Prostate gland (tissue), 2 donors: ENCODE measurements around the gene TPBGL. TPM values are rescaled to one million over a fixed set of nuclear protein-coding genes. Genes with fewer than 3 reads are reported as not detected.
A peak's percentile ranks its signal among the peaks of the same experiment; 100 is the strongest.

Experiments used
- DNase-seq: peaks from one replicate; pipeline ENCODE4 v3.0.0-alpha.2; 2019; ENCODE audit warnings: low spot score
- H3K27ac ChIP-seq, 2 donors: fragments of 200-600 bp; sonication (generic); 2 replicates each; pipeline ENCODE4 v1.5.1; 2017 to 2019
- H3K27me3 ChIP-seq: fragments of 200-600 bp; sonication (generic); replicated peaks from 2 replicates; pipeline ENCODE4 v1.5.1; 2019; ENCODE audit not compliant: insufficient read depth
- H3K36me3 ChIP-seq, 2 donors: fragments of 200-600 bp; sonication (generic); 1 replicate in 1 of 2; 2 replicates in 1 of 2; pipeline versions ENCODE4 v1.5.1 to v1.8.1; 2017 to 2019
- H3K4me1 ChIP-seq: fragments of 200-600 bp; sonication (generic); replicated peaks from 2 replicates; pipeline ENCODE4 v1.5.1; 2019
- H3K4me3 ChIP-seq, 2 donors: fragments of 200-600 bp; sonication (generic); 2 replicates each; pipeline ENCODE4 v1.5.1; 2017 to 2019
- H3K9me3 ChIP-seq: fragments of 200-600 bp; sonication (generic); 2 replicates; pipeline ENCODE4 v1.5.1; 2017
- POLR2A ChIP-seq: fragments of 450-650 bp; IDR thresholded peaks from one replicate; pipeline ENCODE4 v1.6.1; 2016; ENCODE audit warnings: antibody characterized with exemption, mild to moderate bottlenecking
- POLR2AphosphoS5 ChIP-seq: sonication (generic); formaldehyde crosslinking; IDR thresholded peaks from one replicate; pipeline ENCODE4 v1.6.1; 2017; ENCODE audit warnings: antibody characterized with exemption
- WGBS: methylation state at CpG from one replicate; pipeline ENCODE4 v1.1.5; 2018; 5-methylcytosine and 5-hydroxymethylcytosine counted together
- intact Hi-C: fragments of 100-400 bp; cut with DNase I; formaldehyde crosslinking; loops from one replicate; pipeline ENCODE4 v1.14.2; 2022
- total RNA-seq, 2 donors: library from RNA; depleted of rRNA; stranded (reverse); fragments of >200 nt; gene quantifications; one replicate each; pipeline ENCODE4 v1.1.0, GENCODE V29; 2016
- TF ChIP-seq, protein P1 (sequence below), 4 experiments: fragments of 200-600 bp in 2 of 4; fragments of 450-650 bp in 2 of 4; sonication (generic) in 2 of 4; IDR thresholded peaks; 1 replicate in 3 of 4; 2 replicates in 1 of 4; pipeline ENCODE4 v1.5.1; 2016 to 2019; ENCODE audit warnings: antibody characterized with exemption in 4 of 4, mild to moderate bottlenecking in 2 of 4, moderate library complexity in 2 of 4

Gene TPBGL
- total RNA-seq, 2 donors from 2014 or later = 0.68 to 8.3 TPM

DNA sequence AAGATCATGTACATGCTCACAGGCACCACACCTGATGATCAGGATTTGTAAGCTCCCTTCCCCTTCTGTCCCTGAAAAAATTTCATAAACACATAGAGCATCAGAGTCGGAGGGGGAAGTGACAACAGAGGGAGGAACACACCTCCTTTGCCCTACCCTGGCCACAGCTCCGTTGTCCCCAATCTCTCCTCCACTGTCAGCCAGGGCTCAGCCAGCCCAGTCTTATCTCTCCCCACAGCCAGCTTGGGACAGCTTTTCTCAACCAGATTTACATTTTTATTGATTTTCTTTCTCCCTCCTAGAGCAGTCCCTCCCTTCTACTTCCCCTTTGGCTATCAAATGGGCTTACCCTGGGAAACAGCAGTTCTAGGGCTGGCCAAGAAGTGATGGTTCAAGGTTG is 32.1 kb upstream of the TPBGL start:
- WGBS = 47% methylated on average over 2 of the region's 2 CpGs
- no peak overlapping the region for H3K4me3 ChIP-seq
- H3K27ac ChIP-seq = no peak overlapping the region
- DNase-seq = no peak
- no peaks in the 10 kb centered on the region for H3K27me3 ChIP-seq
- no peaks in the 10 kb centered on the region for H3K36me3 ChIP-seq
- H3K4me1 ChIP-seq = no peaks in the 10 kb centered on the region
- H3K9me3 ChIP-seq = no peaks in the 10 kb centered on the region
- TF ChIP-seq, protein P1, sequence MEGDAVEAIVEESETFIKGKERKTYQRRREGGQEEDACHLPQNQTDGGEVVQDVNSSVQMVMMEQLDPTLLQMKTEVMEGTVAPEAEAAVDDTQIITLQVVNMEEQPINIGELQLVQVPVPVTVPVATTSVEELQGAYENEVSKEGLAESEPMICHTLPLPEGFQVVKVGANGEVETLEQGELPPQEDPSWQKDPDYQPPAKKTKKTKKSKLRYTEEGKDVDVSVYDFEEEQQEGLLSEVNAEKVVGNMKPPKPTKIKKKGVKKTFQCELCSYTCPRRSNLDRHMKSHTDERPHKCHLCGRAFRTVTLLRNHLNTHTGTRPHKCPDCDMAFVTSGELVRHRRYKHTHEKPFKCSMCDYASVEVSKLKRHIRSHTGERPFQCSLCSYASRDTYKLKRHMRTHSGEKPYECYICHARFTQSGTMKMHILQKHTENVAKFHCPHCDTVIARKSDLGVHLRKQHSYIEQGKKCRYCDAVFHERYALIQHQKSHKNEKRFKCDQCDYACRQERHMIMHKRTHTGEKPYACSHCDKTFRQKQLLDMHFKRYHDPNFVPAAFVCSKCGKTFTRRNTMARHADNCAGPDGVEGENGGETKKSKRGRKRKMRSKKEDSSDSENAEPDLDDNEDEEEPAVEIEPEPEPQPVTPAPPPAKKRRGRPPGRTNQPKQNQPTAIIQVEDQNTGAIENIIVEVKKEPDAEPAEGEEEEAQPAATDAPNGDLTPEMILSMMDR (IDR thresholded peaks at IDR 0.05) = no peak
- no peak for TF ChIP-seq POLR2AphosphoS5
- TF ChIP-seq POLR2A = no peak
- intact Hi-C loops = no loop called here

DNA sequence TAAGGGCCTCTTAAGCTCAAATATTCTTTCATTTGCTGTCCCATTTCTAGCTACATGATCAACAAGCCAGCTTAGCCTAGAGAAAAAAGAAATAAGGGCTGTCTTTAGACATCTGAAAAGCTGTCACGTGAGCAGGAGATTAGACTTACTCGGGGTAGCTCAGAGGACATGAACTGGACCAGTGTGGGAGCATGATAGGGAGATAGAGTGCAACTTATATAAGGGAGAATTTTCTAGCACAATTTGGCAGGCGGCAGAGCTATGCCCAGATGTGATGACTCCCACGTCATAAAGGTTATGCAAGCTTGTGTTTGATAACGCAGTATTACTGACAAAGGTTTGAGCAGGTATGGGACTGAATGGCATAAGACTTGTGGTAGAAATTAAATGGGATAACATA is 28.2 kb upstream of the TPBGL start:
- DNase-seq = no peak
- Histone ChIP-seq H3K27ac (no peak overlapping the region), H3K36me3 (no peaks in the 10 kb centered on the region), H3K4me3 (no peak overlapping the region), H3K27me3 (no peaks in the 10 kb centered on the region), H3K4me1 (no peaks in the 10 kb centered on the region), H3K9me3 (no peaks in the 10 kb centered on the region)
- WGBS = 86% methylated on average over 5 of the region's 5 CpGs
- TF ChIP-seq POLR2AphosphoS5 (no peak), POLR2A (no peak)
- intact Hi-C loops = no loop called here

DNA sequence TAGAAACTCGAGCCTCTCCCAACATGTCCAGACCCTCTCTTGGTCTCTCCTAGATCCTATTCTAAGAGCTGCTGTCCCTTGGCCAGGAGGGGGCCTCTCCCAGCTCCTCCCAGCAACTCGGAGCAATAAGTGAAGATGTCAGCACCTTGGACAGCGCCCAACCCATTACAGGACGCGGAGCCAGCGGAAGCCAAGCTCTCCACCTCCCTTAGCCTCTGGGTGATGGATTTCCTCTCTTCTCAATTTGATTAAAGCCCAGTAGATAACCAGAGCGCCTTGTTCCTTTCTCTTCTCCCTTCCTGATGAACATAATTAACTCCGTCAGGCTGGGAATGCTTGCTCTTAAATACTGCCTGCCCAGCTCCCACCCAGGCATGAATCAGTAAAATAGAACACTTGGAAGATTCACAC is 26.2 kb upstream of the TPBGL start:
- no peak for TF ChIP-seq POLR2A
- TF ChIP-seq, protein P1 (IDR thresholded peaks at IDR 0.05) = peak in 1 of 4 experiments; percentile 14

DNA sequence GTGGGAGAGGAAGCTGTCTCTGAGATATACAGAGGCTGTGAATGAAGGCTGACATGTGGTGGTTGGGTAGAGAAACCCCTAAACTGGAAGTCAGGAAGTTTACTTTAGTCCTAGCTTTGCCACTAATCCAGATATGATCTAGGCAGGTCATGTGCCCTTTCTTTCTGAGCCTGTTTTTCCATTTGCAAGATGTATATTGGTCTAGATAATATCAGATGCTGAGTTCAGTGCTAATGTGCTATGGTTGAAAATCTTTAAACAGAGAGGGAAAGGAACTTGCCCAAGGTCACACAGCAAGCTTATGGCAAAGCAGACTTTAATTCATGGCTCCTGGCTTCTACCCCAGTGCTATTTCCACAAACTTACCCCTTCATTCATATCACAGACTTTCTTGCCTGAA is 25.7 kb upstream of the TPBGL start:
- Histone ChIP-seq H3K27ac (no peak overlapping the region), H3K4me3 (no peak overlapping the region), H3K27me3 (no peaks in the 10 kb centered on the region), H3K36me3 (no peaks in the 10 kb centered on the region), H3K4me1 (no peaks in the 10 kb centered on the region), H3K9me3 (no peaks in the 10 kb centered on the region)
- intact Hi-C loops = no loop called here
- no peak for DNase-seq
- TF ChIP-seq POLR2A (no peak), POLR2AphosphoS5 (no peak)
- TF ChIP-seq, protein P1 (IDR thresholded peaks at IDR 0.05) = no peak

More for the DNA sequence above, 26.2 kb upstream of the TPBGL start:
- intact Hi-C loops = no loop called here
- Histone ChIP-seq H3K36me3 (no peaks in the 10 kb centered on the region), H3K4me1 (no peaks in the 10 kb centered on the region), H3K9me3 (no peaks in the 10 kb centered on the region), H3K27ac (no peak overlapping the region), H3K4me3 (no peak overlapping the region), H3K27me3 (no peaks in the 10 kb centered on the region)
- peak; percentile 45 for DNase-seq
- whole genome bisulfite sequencing = 4% methylated on average over 8 of the region's 8 CpGs

DNA sequence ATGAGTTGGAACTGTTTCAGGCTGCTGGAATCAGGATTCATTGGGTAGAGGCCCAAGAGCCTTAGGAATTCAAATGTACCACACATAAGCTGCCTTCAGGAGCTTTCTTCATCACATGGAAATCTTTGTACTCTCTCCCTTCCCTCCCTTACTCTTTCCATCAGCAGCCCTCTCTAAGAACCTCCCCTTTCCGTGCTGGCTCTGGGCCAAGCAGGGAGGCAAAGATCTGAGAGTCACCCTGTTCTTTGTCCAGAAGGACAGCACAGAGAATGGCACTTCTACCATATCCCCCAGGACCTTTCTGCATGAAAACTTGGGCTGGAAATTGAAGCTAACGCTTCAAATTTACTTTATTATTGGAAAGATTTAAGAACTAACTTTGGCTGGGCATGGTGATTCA is 20.7 kb upstream of the TPBGL start:
- no peaks in the 10 kb centered on the region for H3K36me3 ChIP-seq
- no peak for DNase-seq
- H3K4me1 ChIP-seq = no peaks in the 10 kb centered on the region
- H3K27ac ChIP-seq = no peak overlapping the region
- TF ChIP-seq POLR2A (no peak), POLR2AphosphoS5 (no peak)
- TF ChIP-seq, protein P1 (IDR thresholded peaks at IDR 0.05) = no peak
- no peaks in the 10 kb centered on the region for H3K27me3 ChIP-seq
- H3K4me3 ChIP-seq = no peak overlapping the region
- intact Hi-C loops = no loop called here
- 53% methylated on average over 2 of the region's 2 CpGs for WGBS
- no peaks in the 10 kb centered on the region for H3K9me3 ChIP-seq
